Endometrial microvascular endothelial cells (primary cell): ENCODE measurements around the gene MAML2. TPM values are rescaled to one million over a fixed set of nuclear protein-coding genes. Genes with fewer than 3 reads are reported as not detected.
"Not testable (repeated sequence)": the region's sequence is repeated elsewhere in the genome, so short reads cannot be mapped to it uniquely, and the experiment has no call there.

Experiments
- in situ Hi-C: cut with HindIII; loops from 2 replicates; pipeline ENCODE4 v1.10.0; 2017; ENCODE audit warnings: low sequenced_read_pairs, low pct_unique_long_range_greater_than_20kb; ENCODE audit errors: inconsistent ontology term
- total RNA-seq: library from RNA; depleted of rRNA; stranded (reverse); fragments of >200 nt; gene quantifications from one replicate; pipeline ENCODE4 v1.2.3, GENCODE V29; 2015; ENCODE audit errors: inconsistent ontology term

The MAML2 gene
- total RNA-seq, 1 donor from 2014 or later = 4.0 TPM

- in situ Hi-C loops = not testable (repeated sequence)
Measured at GRCh38 chr11:96180937-96181336, 162.1 kb downstream of the MAML2 start.

DNA sequence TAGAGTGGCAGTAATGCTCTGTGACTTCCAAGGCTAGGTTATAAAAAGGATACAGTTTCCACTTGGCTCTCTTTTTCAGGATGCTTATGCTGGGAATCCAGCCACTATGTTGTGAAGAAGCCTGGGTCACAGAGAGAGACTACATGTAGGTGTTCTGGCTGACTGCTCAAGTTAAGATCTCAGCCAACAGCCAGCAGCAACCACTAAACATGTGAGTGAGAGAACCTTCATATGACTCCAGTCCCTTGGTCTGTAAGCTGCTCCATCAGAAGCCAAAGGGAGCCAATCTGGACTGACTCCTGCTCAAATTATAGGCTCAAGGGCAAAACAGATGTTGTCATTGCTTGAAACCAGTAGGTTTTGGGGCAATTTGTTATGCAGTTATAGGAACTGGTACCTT lies 162.7 kb downstream of the MAML2 start:
- in situ Hi-C loops = no loop called here

GRCh38 chr11:96179905-96180304 lies 163.1 kb downstream of the MAML2 start:
- in situ Hi-C loops = no loop called here

GRCh38 chr11:96178887-96179279 lies 164.1 kb downstream of the MAML2 start:
- in situ Hi-C loops = no loop called here

- in situ Hi-C loops = no loop called here
Measured at GRCh38 chr11:96178049-96178886, 164.7 kb downstream of the MAML2 start.

- in situ Hi-C loops = no loop called here
Measured at GRCh38 chr11:96177146-96177545, 165.8 kb downstream of the MAML2 start.

- in situ Hi-C loops = no loop called here
Measured at GRCh38 chr11:96173906-96174305, 169.1 kb downstream of the MAML2 start.

DNA sequence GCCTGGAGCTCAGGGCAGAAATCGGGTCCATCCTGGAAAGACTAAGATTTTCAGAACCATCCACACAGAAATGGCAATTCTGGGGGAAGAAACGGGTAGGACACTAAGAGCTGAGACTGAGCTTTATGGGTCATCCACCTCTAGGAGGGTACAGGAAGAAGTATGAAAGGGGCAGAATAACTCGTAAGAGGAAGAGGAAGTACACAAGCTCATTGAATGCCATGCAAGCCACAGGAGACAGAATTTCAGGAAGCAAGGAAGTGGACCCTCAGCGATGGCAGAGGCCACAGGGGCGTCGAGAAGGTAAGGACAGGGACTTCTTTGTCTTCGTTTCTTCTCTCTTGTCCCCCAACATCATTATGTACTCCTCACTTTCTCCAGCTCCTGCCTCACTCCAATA lies 169.6 kb downstream of the MAML2 start:
- in situ Hi-C loops = no loop called here

- in situ Hi-C loops = no loop called here
Measured at GRCh38 chr11:96172604-96173003, 170.4 kb downstream of the MAML2 start.

DNA sequence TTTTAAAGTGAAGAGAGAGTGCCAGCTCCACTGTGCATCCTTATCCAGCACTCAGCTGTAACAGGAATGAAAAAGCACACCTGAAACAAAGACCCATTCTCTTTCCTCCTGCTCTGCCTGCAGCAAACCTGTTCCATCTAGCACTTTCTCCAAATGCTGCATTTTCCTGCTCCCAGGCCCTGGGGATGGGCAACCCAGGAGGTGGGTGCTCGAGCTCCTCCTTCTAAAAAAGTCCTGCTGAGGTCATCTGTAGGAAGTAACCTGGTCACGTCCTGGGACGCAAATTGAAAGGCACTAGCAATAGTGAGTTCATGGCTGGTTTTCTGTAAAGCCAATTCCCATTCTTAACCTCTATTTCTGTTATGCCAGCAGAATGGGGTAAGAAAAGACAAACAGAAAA lies 173.7 kb downstream of the MAML2 start:
- in situ Hi-C loops = no loop called here

DNA sequence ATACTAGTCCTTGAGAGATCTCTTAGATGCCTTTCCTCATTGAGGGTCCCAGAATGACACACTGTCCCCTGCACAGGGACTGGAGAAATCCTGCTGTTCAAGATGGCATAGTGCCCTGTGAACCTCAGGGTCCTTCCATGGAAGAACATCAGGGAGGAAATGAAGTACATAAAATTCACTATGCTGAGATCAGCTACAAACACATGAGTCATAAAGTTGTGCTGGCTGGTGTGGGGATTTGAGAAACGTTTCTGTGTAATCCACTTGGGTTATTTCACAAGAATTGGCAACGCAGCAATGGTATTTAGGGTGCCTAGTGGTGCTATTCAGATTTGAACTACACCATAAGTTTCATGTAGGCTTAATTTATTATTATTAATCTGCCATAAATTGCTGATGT lies 174.4 kb downstream of the MAML2 start:
- in situ Hi-C loops = no loop called here

DNA sequence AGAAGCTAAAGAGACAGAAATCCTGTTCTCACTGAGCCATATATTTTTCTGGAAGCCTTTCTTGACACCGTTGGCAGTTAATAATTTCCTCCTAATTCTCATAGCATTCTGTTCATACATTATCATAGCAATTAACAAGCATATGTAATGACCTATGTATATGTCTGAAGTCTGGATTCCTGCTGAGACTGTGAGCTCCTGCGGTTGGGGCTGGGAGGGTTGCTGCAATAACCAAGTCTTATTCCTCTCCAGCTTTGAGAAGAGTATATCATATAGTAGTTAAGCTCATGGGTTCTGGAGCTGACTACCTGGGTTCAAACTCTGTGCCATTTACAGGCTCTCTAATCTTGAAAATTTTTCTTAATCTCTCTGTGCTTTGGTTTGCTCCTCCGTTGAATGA lies 175.2 kb downstream of the MAML2 start:
- in situ Hi-C loops = no loop called here

DNA sequence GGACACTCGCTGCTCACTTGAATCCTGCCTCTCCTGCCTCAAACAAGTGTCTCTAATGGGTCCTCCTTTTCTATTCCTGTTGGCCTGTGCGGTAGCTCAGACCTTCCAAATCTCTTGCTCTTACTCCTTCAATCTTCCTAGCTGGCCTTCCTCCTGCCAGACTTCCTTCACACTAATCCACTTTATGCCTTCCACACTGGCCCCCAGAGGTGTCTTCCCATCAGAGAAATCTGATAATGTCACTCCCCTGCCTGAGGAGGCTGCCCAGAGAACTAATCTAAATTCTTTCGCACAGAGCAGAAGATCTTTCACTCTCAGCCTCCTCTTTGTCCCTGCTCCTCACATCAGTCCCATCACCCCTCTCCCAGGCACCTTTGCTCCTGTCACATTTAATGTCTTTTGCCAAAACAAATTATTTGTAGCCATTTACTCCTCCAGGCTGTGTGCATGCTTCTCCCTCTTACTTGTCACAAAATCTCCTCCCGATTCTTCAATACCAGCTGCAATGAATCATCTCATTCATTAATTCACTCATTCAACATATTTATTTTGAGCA lies 175.7 kb downstream of the MAML2 start:
- in situ Hi-C loops = no loop called here

DNA sequence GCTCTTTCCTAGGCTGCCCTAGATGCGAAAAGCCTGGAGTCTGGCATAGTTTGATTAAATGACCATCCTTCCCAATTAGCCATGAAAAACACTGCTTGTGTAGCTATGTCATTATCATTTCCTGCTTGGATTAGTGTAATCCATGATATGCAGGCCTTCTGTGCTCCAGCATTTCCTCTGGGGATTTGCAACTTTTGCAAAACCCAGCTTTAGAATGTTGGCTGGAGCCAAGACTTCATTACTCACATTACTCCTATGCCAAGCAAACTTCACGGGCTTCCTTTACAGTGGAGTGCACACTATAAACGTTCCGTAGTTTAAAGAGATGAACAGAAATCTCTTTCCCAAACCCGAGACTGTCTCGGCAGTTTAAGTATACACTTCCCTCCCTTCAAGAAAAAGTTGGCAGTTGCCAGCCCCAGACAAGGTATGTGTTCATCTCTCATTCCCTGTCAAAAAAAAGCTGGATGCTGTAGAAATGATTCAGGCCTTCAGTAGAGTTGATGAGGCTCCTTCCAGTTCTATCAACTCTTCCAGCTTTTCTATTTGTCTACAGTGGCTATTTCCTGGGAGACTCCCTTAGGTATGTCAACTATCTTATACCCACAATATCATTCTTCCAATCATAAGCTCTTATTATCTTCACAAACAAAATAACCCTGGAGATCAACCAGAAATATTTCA lies 180.0 kb downstream of the MAML2 start:
- in situ Hi-C loops = no loop called here

GRCh38 chr11:96161307-96162089 lies 181.5 kb downstream of the MAML2 start:
- in situ Hi-C loops = no loop called here

GRCh38 chr11:96160732-96161306 lies 182.2 kb downstream of the MAML2 start:
- in situ Hi-C loops = no loop called here

- in situ Hi-C loops = no loop called here
Measured at GRCh38 chr11:96159968-96160367, 183.0 kb downstream of the MAML2 start.

- in situ Hi-C loops = no loop called here
Measured at GRCh38 chr11:96158126-96158525, 184.9 kb downstream of the MAML2 start.

DNA sequence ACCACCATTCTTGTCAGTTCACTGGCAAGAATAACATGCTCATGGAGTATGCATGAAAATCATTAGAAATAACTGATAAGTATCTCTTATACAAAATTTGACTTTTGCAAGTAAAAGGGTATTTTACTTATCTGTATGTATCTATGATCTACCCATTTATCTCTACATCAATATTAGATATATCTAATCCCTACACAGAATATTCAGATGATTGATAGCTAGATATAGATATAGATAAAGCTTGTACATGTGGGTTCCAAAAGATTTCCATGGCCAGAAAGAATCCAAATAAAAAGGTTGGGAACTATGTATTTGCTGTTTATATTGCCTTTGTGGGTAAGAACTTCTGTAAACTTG lies 185.5 kb downstream of the MAML2 start:
- in situ Hi-C loops = no loop called here
